Lower lobe of right lung (tissue), 2 donors: ENCODE data around the gene ESAM. TPM values are rescaled to one million over a fixed set of nuclear protein-coding genes. Genes with fewer than 3 reads are reported as not detected.
"Not testable (repeated sequence)": the region's sequence is repeated elsewhere in the genome, so short reads cannot be mapped to it uniquely, and the experiment has no call there.

Experiments used
- ATAC-seq, 2 donors: fragments of 200-7000 bp; cut with Tn5 transposase; one replicate each; pipeline ENCODE4 v1.9.1; 2020 to 2022; ENCODE audit warnings: mild to moderate bottlenecking in 2 of 2, moderate library complexity in 2 of 2
- DNase-seq: peaks from one replicate; pipeline ENCODE4 v3.0.0-alpha.2; 2020
- H3K27ac ChIP-seq: fragments of 200-600 bp; one replicate; pipeline ENCODE4 v1.8.0; 2022
- H3K27me3 ChIP-seq: fragments of 200-600 bp; one replicate; pipeline ENCODE4 v1.8.0; 2022; ENCODE audit warnings: low read depth
- H3K36me3 ChIP-seq: fragments of 200-600 bp; one replicate; pipeline ENCODE4 v1.8.0; 2022; ENCODE audit warnings: mild to moderate bottlenecking
- H3K4me1 ChIP-seq: fragments of 200-600 bp; one replicate; pipeline ENCODE4 v1.8.0; 2022
- H3K4me3 ChIP-seq: fragments of 200-600 bp; one replicate; pipeline ENCODE4 v1.8.0; 2022; ENCODE audit warnings: mild to moderate bottlenecking
- H3K9me3 ChIP-seq: fragments of 200-600 bp; one replicate; pipeline ENCODE4 v1.8.0; 2022
- intact Hi-C: fragments of 100-400 bp; cut with DNase I; formaldehyde crosslinking; loops from one replicate; pipeline ENCODE4 v1.11.0; 2022
- total RNA-seq: library from RNA; stranded (reverse); fragmentation: NEBNext Ultra II Directional; extraction: Animal tissue kit (Norgen Biotek cat#: 25700); gene quantifications from one replicate; pipeline ENCODE4 v1.2.1, GENCODE V29; 2021
- TF ChIP-seq, protein P1 (sequence below): fragments of 200-600 bp; IDR thresholded peaks from one replicate; pipeline ENCODE4 v1.8.0; 2022; ENCODE audit warnings: antibody characterized with exemption, mild to moderate bottlenecking
- donor health status: DM: no; HTN: yes; CAD: no; lungs with severe emphysema.

The ESAM gene
- total RNA-seq, 1 donor from 2014 or later = 131 TPM

- H3K4me3 ChIP-seq = no peak overlapping the region
- no peaks in the 10 kb centered on the region for H3K27me3 ChIP-seq
- H3K9me3 ChIP-seq = no peaks in the 10 kb centered on the region
- TF ChIP-seq, protein P1, sequence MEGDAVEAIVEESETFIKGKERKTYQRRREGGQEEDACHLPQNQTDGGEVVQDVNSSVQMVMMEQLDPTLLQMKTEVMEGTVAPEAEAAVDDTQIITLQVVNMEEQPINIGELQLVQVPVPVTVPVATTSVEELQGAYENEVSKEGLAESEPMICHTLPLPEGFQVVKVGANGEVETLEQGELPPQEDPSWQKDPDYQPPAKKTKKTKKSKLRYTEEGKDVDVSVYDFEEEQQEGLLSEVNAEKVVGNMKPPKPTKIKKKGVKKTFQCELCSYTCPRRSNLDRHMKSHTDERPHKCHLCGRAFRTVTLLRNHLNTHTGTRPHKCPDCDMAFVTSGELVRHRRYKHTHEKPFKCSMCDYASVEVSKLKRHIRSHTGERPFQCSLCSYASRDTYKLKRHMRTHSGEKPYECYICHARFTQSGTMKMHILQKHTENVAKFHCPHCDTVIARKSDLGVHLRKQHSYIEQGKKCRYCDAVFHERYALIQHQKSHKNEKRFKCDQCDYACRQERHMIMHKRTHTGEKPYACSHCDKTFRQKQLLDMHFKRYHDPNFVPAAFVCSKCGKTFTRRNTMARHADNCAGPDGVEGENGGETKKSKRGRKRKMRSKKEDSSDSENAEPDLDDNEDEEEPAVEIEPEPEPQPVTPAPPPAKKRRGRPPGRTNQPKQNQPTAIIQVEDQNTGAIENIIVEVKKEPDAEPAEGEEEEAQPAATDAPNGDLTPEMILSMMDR = no peak
- H3K36me3 ChIP-seq = no peaks in the 10 kb centered on the region
- no peak for DNase-seq
- no peak for ATAC-seq
- intact Hi-C loops = no loop called here
- no peak overlapping the region for H3K27ac ChIP-seq
- H3K4me1 ChIP-seq = no peaks in the 10 kb centered on the region
Measured at GRCh38 chr11:124784051-124784450, 22.0 kb upstream of the ESAM start.

- Histone ChIP-seq H3K27ac (no peak overlapping the region), H3K36me3 (peaks cover 6% of the 10 kb centered on the region), H3K4me3 (no peak overlapping the region), H3K9me3 (no peaks in the 10 kb centered on the region), H3K4me1 (no peaks in the 10 kb centered on the region), H3K27me3 (no peaks in the 10 kb centered on the region)
- TF ChIP-seq, protein P1 = no peak
- ATAC-seq (no peak), DNase-seq (no peak)
- intact Hi-C loops = no loop called here
Measured at GRCh38 chr11:124783002-124783401, 20.9 kb upstream of the ESAM start.

- H3K9me3 ChIP-seq = no peaks in the 10 kb centered on the region
- ATAC-seq (no peak), DNase-seq (no peak)
Measured at GRCh38 chr11:124779568-124779967, 17.5 kb upstream of the ESAM start.

DNA sequence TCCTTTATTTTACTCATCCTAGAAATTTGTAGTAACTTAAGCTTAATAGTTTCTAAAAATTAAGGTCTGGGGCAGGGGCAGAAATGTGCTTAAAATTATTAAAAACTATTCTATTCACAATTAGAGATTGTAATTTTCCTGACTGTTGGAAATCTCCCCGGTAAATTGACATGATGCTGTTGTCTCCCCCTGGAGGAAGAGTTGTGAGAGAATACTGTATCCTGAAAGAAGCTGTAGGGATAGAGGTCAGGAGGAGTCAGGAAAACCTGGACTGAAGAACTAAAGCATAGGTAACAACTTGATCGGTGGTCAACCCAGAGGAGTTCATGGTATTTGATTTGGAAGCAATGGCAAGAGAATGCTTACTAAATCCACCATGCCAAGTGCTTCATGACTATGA, 16.2 kb upstream of the ESAM start:
- H3K4me3 ChIP-seq = no peak overlapping the region
- intact Hi-C loops = no loop called here
- peaks cover 6% of the 10 kb centered on the region for H3K36me3 ChIP-seq
- no peak for ATAC-seq
- no peaks in the 10 kb centered on the region for H3K4me1 ChIP-seq
- no peak for DNase-seq
- no peak overlapping the region for H3K27ac ChIP-seq
- H3K9me3 ChIP-seq = no peaks in the 10 kb centered on the region
- no peaks in the 10 kb centered on the region for H3K27me3 ChIP-seq
- TF ChIP-seq, protein P1 = peak; percentile 18

More at GRCh38 chr11:124779568-124779967, 17.5 kb upstream of the ESAM start:
- H3K36me3 ChIP-seq = peaks cover 6% of the 10 kb centered on the region
- H3K27ac ChIP-seq = no peak overlapping the region
- intact Hi-C loops = no loop called here
- H3K4me1 ChIP-seq = no peaks in the 10 kb centered on the region
- TF ChIP-seq, protein P1 = no peak
- no peak overlapping the region for H3K4me3 ChIP-seq
- no peaks in the 10 kb centered on the region for H3K27me3 ChIP-seq

DNA sequence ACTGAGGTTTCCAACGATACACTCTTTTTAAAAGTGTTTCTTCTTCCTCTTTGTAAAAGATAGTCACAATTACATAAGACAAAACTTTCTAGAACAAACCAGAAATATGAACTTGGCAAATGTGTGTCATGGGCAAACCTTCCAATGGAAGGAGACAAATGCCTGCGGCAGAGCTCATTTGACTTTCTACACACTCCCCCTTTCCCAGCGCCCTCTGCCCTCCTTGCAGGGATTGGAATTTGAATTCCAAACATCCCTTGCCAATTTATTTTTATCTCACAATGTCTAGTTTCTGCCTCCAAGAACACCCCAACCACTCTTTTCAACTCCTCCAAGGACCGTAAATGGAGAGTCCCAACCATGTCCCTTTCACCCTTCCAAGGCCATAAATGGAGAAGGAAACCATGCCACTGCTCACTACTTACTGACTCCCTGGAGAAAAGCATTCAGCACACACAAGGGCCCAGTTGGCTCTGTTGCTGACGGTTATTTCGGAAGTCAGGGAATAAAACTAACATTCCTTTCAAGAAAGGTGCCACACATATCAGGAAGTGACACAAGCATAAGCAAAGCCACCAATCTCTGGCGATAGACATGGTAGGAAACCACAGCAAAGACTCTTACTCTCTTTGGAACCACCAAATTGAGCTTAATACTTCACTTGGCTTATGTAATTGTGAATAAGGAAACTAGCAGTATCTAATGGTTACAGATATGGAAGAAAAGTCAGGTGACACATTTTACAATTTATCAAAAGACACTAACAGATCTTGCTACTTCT, 15.0 kb upstream of the ESAM start:
- intact Hi-C loops = no loop called here
- Histone ChIP-seq H3K27ac (no peak overlapping the region), H3K27me3 (no peaks in the 10 kb centered on the region), H3K4me1 (no peaks in the 10 kb centered on the region), H3K9me3 (no peaks in the 10 kb centered on the region), H3K36me3 (peaks cover 15% of the 10 kb centered on the region), H3K4me3 (no peak overlapping the region)
- ATAC-seq = no peak
- TF ChIP-seq, protein P1 = no peak
- no peak for DNase-seq

GRCh38 chr11:124770959-124771358, 8.9 kb upstream of the ESAM start:
- H3K27ac ChIP-seq, ATAC-seq, DNase-seq, H3K9me3 ChIP-seq, H3K27me3 ChIP-seq, H3K4me1 ChIP-seq, intact Hi-C loops, H3K4me3 ChIP-seq: not testable (repeated sequence)
- peaks cover 44% of the 10 kb centered on the region for H3K36me3 ChIP-seq
